ES-I3 (cell line): ENCODE measurements around the gene TMEM168.
"Not testable (repeated sequence)": the region's sequence is repeated elsewhere in the genome, so short reads cannot be mapped to it uniquely, and the experiment has no call there.

ENCODE experiments used
- H3K36me3 ChIP-seq: 2 replicates; pipeline ENCODE4 v1.6.1; 2013; ENCODE audit warnings: mild to moderate bottlenecking, low read length, control low read depth, moderate library complexity; ENCODE audit not compliant: insufficient read depth
- H3K4me1 ChIP-seq: 2 replicates; pipeline ENCODE4 v1.6.1; 2013; ENCODE audit warnings: mild to moderate bottlenecking, control low read depth, low read length; ENCODE audit not compliant: insufficient read depth
- H3K9ac ChIP-seq: 2 replicates; pipeline ENCODE4 v1.6.1; 2013; ENCODE audit warnings: low read depth, mild to moderate bottlenecking, low read length, moderate library complexity
- H3K9me3 ChIP-seq: 2 replicates; pipeline ENCODE4 v1.6.1; 2013; ENCODE audit warnings: mild to moderate bottlenecking, low read length, moderate library complexity; ENCODE audit not compliant: control insufficient read depth, insufficient read depth

Gene TMEM168

GRCh38 chr7:112789817-112790585 is at the start of gene TMEM168:
Gene TMEM168, minus strand, starts transcription at chr7:112790393. Its CDS starts 5,568 bp downstream, at chr7:112784825.
- Histone ChIP-seq H3K36me3 (no peaks in the 10 kb centered on the region), H3K4me1 (no peaks in the 10 kb centered on the region), H3K9ac (peak within 1 kb of the TSS; percentile 78), H3K9me3 (no peaks in the 10 kb centered on the region)

GRCh38 chr7:112835928-112836327 is 45.7 kb upstream of the TMEM168 start:
- not testable (repeated sequence) for H3K4me1 ChIP-seq, H3K36me3 ChIP-seq, H3K9ac ChIP-seq, H3K9me3 ChIP-seq

- H3K9ac ChIP-seq: no peak overlapping the region
- no peaks in the 10 kb centered on the region for H3K4me1 ChIP-seq
- H3K9me3 ChIP-seq: 0 out of 2 replicates have a peak, but pooled peaks cover 2% of the 10 kb centered on the region
- H3K36me3 ChIP-seq: no peaks in the 10 kb centered on the region
Observed at GRCh38 chr7:112833082-112833481, 42.9 kb upstream of the TMEM168 start.

GRCh38 chr7:112830769-112831168 is 40.6 kb upstream of the TMEM168 start:
- Histone ChIP-seq H3K36me3 (no peaks in the 10 kb centered on the region), H3K9ac (no peak overlapping the region), H3K4me1 (no peaks in the 10 kb centered on the region), H3K9me3 (0 out of 2 replicates have a peak, but pooled peaks cover 2% of the 10 kb centered on the region)

- H3K36me3 ChIP-seq: no peaks in the 10 kb centered on the region
- no peak overlapping the region for H3K9ac ChIP-seq
- H3K9me3 ChIP-seq: 0 out of 2 replicates have a peak, but pooled peaks cover 2% of the 10 kb centered on the region
- H3K4me1 ChIP-seq: no peaks in the 10 kb centered on the region
Observed at GRCh38 chr7:112828696-112829095, 38.5 kb upstream of the TMEM168 start.

GRCh38 chr7:112821345-112821744 is 31.2 kb upstream of the TMEM168 start:
- H3K4me1 ChIP-seq: no peaks in the 10 kb centered on the region
- H3K9me3 ChIP-seq: no peaks in the 10 kb centered on the region
- H3K36me3 ChIP-seq: no peaks in the 10 kb centered on the region
- no peak overlapping the region for H3K9ac ChIP-seq

- Histone ChIP-seq H3K4me1 (no peaks in the 10 kb centered on the region), H3K36me3 (no peaks in the 10 kb centered on the region), H3K9me3 (no peaks in the 10 kb centered on the region), H3K9ac (no peak overlapping the region)
Observed at GRCh38 chr7:112819536-112819935, 29.3 kb upstream of the TMEM168 start.

GRCh38 chr7:112806156-112806555 is 16.0 kb upstream of the TMEM168 start:
- no peaks in the 10 kb centered on the region for H3K4me1 ChIP-seq

GRCh38 chr7:112802406-112802805 is 12.2 kb upstream of the TMEM168 start:
- no peaks in the 10 kb centered on the region for H3K36me3 ChIP-seq
- H3K9ac ChIP-seq: no peak overlapping the region
- H3K9me3 ChIP-seq: no peaks in the 10 kb centered on the region
- no peaks in the 10 kb centered on the region for H3K4me1 ChIP-seq

More at GRCh38 chr7:112806156-112806555, 16.0 kb upstream of the TMEM168 start:
- no peaks in the 10 kb centered on the region for H3K36me3 ChIP-seq
- H3K9ac ChIP-seq: no peak overlapping the region
- H3K9me3 ChIP-seq: no peaks in the 10 kb centered on the region

- no peaks in the 10 kb centered on the region for H3K4me1 ChIP-seq
- no peaks in the 10 kb centered on the region for H3K36me3 ChIP-seq
- no peak overlapping the region for H3K9ac ChIP-seq
- no peaks in the 10 kb centered on the region for H3K9me3 ChIP-seq
Observed at GRCh38 chr7:112800486-112800885, 10.3 kb upstream of the TMEM168 start.

GRCh38 chr7:112799448-112800120 is 9.4 kb upstream of the TMEM168 start:
- Histone ChIP-seq H3K9ac (no peak overlapping the region), H3K36me3 (no peaks in the 10 kb centered on the region), H3K4me1 (no peaks in the 10 kb centered on the region), H3K9me3 (no peaks in the 10 kb centered on the region)

- no peak overlapping the region for H3K9ac ChIP-seq
Observed at GRCh38 chr7:112798274-112799159, 8.3 kb upstream of the TMEM168 start.

GRCh38 chr7:112796552-112796951 is 6.4 kb upstream of the TMEM168 start:
- not testable (repeated sequence) for H3K4me1 ChIP-seq, H3K36me3 ChIP-seq, H3K9me3 ChIP-seq, H3K9ac ChIP-seq

More at GRCh38 chr7:112798274-112799159, 8.3 kb upstream of the TMEM168 start:
- Histone ChIP-seq H3K36me3 (no peaks in the 10 kb centered on the region), H3K4me1 (no peaks in the 10 kb centered on the region), H3K9me3 (no peaks in the 10 kb centered on the region)

GRCh38 chr7:112792441-112792840 is 2.2 kb upstream of the TMEM168 start:
- H3K9me3 ChIP-seq: no peaks in the 10 kb centered on the region
- H3K36me3 ChIP-seq: no peaks in the 10 kb centered on the region
- H3K9ac ChIP-seq: no peak overlapping the region
- H3K4me1 ChIP-seq: no peaks in the 10 kb centered on the region
